Breast epithelium (tissue), 3 donors: ENCODE data around the gene ARHGEF12.

Experiments used
- POLR2A ChIP-seq: fragments of 450-650 bp; IDR thresholded peaks from one replicate; pipeline ENCODE4 v1.6.1; 2016; ENCODE audit warnings: antibody characterized with exemption, mild to moderate bottlenecking, moderate library complexity
- TF ChIP-seq, protein P1 (sequence below), 3 donors: fragments of 450-650 bp; IDR thresholded peaks; one replicate each; pipeline ENCODE4 v1.5.1; 2016 to 2017; ENCODE audit warnings: antibody characterized with exemption in 3 of 3, mild to moderate bottlenecking in 3 of 3, moderate library complexity in 3 of 3

DNA sequence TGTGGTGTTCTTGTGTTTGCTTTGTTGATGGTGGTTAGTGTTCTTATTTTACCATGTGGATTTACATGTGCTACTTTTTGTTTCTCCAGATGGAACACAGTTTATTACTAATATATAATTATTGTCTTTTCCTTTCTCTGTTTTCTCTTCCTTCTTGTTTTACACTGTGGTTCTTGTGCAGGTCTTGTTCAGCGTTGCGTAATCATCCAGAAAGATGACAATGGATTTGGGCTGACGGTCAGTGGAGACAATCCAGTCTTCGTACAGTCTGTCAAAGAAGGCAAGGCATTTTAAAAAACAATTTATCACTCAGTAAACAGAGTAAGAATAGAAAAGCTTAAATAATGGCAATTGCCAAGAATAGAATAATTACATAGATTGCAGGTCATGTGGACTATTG is 84.4 kb downstream of the ARHGEF12 start:
- TF ChIP-seq POLR2A = no peak
- TF ChIP-seq, protein P1, sequence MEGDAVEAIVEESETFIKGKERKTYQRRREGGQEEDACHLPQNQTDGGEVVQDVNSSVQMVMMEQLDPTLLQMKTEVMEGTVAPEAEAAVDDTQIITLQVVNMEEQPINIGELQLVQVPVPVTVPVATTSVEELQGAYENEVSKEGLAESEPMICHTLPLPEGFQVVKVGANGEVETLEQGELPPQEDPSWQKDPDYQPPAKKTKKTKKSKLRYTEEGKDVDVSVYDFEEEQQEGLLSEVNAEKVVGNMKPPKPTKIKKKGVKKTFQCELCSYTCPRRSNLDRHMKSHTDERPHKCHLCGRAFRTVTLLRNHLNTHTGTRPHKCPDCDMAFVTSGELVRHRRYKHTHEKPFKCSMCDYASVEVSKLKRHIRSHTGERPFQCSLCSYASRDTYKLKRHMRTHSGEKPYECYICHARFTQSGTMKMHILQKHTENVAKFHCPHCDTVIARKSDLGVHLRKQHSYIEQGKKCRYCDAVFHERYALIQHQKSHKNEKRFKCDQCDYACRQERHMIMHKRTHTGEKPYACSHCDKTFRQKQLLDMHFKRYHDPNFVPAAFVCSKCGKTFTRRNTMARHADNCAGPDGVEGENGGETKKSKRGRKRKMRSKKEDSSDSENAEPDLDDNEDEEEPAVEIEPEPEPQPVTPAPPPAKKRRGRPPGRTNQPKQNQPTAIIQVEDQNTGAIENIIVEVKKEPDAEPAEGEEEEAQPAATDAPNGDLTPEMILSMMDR (IDR thresholded peaks at IDR 0.05) = no peak
